Muscle of back (tissue), 11 donors: ENCODE measurements around the gene METTL21C. TPM values are rescaled to one million over a fixed set of nuclear protein-coding genes. Genes with fewer than 3 reads are reported as not detected.
A peak's percentile ranks its signal among the peaks of the same experiment; 100 is the strongest.

ENCODE experiments used
- DNase-seq, 3 donors: peaks; one replicate each; pipeline versions ENCODE4 v3.0.0 to v3.0.0-alpha.2; 2013
- polyA plus RNA-seq, 10 donors: library from polyadenylated mRNA; unstranded; fragments of 120-200 nt; gene quantifications; one replicate each; pipeline ENCODE4 v1.2.1, GENCODE V29; 2013; ENCODE audit not compliant: insufficient read length in 10 of 10

Gene METTL21C
- polyA plus RNA-seq, 10 donors = 15.9 to 52.0 (median 29.2) TPM

DNA sequence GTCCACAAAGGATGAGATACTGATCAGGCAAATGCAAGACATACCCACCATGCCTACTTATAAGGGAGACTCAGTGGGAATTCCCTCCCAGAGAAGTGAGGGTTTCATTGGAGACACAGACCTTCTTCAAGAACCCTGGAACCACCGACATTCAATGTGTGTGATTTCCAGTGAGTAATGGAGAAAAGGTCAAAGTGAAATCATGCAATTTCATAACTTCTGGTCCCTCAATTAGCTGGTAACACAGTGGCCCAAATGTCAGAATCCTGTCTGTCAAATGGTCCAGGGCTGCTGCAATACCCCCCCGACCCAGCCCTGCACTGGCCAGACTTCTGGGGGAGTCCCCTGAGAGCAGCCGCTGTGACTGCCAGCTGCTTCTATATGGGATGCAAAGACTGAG lies 4.7 kb upstream of the METTL21C start:
- no peak for DNase-seq

DNA sequence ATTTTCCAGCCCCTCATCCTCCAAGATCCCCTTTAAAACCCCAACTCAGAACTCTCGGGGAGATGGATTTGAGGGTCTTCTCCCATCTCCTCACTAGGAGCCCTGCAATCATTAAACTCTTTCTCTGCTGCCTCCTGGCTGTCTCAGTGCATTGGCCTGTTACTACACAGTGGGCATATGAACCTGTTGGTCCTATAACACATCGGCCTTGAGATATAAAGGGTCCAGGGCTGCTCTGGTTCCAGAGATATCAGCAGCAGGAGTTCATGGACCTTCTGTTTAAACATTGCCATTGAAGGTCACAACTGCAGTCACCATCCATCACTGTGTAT lies 3.8 kb upstream of the METTL21C start:
- DNase-seq = no peak

DNA sequence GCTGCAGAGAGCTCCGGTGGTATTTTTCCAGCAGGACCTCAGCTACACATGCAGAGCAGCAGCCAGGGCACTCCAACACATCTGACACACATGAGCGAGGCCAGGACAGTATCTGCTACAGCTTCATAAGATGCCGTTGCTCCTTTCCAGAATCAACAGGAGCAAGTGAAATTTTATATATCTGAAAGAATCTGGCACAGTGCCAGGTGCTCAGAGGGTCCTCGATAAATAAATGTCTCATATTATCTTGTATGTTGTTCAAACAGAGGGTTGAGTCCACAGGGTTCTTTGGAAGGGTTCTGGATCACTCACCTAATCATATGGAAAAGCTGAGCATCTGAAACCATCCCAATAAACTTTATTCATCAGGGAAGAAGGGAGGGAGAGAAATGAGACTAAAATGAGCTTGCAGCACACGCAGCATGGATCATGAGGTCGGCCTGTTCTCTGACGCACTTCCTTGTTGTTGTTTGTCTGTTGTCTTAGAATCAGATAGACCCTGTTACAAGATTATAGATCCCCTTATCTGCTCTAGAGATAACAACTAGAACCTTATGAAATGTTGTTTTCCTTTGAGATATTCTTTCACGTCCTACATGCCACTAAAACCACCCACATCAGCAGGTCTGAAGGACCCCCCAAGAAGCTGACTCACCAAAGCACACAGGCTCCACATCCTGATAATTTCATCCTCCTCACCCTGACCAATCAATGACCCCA lies 3.2 kb upstream of the METTL21C start:
- DNase-seq = no peak

DNA sequence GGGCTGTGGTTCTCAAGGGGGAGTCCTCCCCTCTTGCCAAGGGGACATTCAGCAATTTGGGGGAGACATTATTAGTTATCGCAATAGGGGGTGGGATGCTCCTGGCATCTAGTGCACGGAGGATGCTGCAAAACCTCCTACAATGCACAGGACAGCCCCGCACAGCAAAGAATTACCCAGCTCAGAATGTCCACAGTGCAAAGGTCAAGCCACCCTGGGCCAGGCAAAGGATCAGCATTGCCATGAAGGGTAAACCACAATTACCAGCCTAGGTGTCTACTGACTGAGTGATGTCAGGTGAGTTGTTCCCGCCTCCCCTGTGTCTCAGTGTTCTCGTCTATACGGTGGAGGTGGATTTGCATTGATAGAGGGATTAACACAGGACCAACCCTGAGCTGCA lies 2.4 kb upstream of the METTL21C start:
- no peak for DNase-seq

DNA sequence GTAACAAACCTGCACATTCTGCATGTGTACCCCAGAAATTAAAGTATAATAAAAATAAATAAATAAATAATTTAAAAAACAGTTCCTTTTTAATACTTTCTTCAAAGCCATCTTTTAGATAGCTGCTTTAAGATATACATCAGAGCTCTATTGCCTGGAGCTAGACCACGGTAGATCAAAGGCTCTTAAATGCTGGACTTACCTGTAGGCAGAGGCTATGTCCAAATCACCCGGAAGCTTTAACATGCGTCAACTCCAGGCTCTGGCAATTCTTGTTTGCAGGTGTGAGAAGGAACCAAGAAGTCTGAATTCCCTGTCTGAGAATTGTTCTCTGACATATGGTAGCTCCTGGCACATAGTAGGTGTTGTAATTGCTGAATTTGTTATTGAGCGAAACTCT lies 1.6 kb upstream of the METTL21C start:
- DNase-seq = no peak

DNA sequence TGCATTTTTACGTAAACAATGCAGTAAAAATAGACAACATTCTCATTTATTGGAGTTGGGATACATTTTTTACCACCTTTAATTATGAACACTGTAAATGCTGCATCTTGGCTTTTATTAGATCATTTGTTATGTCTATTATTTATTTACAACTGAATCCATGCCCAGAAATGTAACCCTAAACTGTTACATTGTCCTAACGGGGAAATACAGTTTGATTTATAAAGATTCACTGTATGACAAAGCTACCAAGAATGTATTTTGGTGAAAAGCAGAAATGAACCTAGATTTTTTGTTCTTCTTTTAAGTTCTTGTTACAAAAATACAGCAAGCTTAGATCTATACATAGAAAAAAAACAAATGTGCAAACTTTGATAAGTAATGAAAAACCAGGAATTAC lies 1.1 kb downstream of the METTL21C start:
- DNase-seq = peak in 1 of 3 donors; percentile 33

DNA sequence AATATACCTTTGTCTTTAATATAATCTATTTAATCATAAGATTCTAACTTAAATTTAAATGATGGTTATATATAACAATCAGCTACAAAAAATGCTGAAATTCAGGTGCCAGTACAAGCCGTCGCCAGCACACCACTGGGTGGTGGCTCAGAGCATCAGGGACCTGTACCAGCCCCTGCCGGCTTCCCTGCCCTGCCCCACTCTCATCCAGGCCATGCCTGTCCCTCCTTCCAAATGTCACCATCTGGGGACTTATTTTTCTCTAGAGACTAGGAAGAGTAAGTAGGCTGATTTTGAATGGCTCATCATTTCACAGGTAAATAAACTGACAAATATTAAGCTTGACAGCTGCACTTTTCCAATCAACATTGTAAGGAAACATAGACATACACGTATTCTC lies 1.6 kb downstream of the METTL21C start:
- DNase-seq = no peak

DNA sequence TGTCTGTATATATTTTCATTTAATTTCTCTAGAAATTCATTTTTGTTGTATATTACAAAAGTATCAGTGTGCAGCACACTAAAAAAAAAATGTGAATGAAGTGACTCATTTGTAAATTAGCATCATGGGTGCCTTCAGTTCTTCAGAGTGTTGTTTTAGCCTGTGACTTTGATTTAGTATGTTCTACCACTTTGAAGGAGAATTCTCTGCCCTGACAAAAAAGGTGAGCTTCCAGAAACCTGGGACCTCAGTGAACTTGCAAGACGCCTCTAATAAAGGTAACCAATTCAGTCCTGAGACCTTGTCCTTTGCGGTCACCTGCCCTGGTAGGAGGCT lies 2.4 kb downstream of the METTL21C start:
- no peak for DNase-seq

DNA sequence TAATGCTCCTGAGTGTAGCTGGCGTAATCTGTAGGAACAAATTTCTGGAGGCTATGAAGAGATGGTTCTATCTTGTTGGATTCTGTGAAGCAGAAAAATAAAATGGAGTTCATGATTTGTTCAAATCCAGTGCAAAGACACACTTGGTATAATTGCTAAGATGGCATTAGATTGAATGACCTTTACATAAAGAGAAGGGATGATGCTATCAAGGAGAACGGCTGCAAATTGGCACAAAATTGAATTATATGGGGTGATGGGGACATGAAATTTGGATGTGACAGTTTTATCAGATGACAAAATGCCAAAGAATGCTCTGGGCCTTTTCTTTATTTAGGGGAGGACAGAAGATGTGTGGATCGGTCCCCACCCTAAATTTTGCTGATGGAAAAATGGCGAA lies 4.0 kb downstream of the METTL21C start:
- DNase-seq = no peak

DNA sequence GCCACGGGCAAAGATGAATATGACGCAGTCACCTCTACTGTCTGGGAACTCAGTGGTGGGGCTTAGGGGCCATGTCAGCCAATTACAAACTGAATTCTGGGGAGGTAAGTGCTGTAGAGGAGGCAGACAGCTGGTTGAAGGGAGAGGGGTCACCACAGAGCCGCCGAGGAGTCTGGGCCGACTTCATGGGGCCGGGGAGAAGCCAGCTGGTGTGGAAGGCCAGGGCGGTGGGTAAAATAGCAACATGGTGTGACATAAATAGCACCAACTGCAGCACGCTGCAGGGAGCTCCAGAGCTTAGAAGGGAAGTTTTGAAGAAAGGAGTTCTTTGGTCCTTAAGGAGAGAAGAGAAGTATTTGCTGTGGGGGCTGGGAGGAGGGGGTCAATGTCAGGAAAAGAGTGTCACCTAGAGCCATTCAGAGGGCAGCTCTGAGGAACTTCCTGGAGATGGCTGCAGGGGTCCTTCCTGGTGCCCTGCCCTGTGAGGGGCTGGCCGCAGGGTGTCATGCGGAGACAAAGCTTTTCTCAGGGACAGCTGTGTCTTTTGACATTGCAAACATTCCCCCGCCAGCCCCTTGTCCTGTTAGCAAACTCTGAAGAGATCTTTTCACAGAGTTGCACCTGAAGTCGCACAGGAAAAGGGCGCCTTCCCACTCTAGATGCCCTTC lies 6.4 kb downstream of the METTL21C start:
- DNase-seq = no peak

DNA sequence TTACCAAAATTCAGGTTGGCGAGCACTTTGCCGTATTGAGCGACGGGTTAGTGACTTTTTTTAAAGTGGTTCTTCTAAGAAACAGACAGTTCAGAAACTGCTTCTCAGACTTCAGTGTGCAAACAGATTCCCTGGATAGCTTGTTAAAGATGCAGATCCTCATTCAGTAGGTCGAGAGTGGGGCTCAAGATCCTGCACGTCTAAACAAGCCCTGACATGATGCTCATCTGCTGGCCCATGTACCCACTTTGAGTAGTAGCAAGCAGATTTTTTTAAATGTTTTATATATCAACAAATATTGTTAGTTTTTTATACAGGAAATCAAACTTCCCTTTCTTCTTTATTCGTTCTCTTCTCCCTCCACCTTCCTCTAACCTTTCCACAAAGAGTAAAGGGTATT lies 7.3 kb downstream of the METTL21C start:
- no peak for DNase-seq

DNA sequence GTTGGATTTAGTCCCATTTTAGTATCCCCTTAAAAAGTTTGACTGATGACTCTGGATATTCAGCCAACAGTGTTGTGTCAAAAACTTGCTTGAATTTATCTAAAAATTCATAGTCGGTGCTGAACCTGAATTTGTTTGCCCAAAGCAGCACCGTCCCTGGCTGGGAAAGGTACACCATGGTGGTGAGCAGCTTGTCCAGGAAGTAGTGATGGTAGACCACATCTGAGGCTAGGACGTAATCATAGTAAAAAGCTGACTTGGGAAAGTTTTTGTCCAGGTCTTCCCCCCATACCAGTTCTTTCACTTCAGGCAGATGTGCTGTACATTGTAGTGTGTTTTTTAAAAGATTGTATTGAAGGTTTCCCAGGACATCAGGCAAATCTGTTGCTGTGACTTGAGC lies 8.8 kb downstream of the METTL21C start:
- DNase-seq = no peak

DNA sequence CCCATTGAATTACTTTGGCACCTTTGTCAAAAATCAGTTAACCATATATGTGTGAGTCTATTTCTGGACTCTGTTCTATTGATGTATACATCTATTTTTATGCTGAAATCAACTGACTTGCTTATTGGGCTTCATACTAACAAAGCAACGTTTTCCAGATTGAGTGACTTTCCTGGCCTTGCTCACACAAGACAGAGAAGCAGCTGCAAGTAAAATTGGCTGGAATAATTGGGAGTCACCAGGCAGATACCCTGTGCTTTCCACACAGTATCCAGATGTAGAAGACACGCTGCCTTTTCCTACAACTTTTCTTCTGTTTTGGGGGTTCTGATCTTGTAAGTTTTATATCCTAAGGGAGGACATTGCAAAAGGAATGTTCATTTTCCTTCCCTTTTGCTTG lies 11.2 kb downstream of the METTL21C start:
- DNase-seq = peak in 1 of 3 donors; percentile 52

DNA sequence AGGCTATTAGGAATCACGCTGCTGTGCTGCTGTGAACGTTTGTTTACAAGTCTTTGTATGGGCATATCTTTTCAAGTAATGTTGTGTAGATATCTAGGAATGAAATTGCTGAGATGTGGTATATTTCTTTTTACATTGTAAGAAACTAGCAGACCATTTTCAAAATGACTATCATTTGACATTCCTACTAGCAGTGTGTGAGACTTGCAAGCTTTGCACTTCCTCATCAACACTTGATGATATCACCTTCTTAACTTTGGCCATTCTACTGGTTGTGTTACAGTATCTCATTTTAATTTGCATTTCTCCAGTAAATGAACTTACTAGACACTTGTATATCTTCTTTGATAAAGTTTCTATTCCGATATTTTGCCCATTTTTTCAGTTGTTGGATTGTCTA lies 12.1 kb downstream of the METTL21C start:
- no peak for DNase-seq

DNA sequence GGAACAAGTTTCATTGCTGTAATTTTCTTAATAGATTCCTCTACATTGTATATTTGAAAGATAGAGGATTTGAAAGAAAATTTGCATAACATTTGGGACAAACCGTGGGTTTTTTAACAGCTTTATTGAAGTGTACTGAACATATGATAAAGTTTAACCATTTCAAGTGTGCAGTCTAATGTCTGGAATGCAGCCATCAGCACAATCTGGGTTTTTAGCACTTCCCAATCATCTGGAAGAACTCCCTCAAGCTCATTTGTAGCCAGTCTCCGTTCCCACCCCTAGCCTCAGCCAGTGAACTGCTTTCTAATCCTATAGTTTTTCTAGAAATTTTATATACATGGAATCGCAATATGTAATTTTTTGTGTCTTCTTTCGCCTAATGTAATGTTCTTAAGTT lies 12.6 kb downstream of the METTL21C start:
- no peak for DNase-seq

DNA sequence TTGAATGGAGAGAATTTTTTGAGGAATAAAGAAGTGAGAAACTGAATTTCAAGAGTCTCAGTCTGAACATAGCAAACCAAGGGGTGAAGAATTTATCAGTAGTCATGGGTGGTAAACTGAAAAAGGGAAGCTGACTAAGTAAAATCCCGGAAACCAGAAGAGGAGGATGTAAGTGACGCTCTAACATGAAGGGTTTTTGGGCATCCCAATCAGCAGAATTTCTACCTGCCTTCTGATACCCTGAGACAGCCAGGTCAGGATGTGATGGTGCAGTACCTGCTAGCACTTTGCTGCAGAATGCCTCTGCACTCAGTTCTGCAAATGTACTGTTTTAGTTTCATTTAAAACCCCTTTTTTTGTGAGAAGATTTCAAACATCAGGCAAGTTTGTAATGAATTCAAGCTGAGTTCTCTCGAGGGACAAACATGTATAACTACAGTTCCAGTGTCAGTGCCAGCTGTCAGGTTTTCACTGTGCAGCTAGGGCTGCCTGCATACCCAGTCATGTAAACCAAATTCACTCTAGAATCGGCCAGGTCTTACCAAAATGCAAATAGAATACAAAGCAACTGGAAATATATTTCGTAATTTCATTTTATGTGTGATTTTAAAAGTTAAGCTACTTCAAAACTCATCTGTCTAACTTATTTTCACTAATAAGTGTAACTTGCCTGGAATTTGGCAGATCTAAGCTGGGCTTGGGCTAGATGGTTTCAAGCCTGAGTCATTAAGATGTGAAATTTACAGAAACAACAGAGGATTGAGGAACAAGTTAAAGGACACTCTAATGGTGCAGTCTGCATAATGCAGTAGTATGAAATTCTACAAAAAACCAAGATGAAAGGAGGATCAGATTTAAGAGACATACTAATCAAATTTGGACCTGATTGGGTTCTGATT lies 13.8 kb downstream of the METTL21C start:
- DNase-seq = peak in 1 of 3 donors; percentile 30

DNA sequence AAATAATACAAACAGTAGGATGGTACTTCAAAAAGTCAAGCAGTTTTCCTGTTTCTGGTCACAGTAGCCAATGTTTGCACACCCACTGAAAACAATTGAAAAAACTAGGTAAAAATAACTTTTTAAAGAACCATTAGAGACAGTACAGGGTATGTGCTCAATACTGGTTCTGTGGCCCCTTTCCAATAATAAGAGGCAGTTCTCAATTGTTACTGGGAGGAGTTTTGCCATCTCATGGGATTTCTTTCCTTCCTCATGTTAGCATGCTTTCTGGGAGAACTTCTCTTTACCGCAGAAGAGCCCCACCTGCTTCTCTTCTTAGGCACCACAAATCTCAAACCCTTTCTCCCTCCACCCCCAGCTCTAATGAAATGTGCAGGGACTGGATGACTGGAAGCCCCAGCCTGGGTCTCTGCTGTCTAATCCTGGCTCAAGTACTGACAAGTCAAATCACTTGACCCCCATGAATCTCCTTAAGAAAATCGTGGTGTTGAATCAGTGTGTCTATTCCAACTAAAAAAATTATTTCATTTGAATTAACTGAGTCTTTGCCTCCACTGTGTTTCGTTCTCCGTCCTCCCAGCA lies 14.6 kb downstream of the METTL21C start:
- no peak for DNase-seq

DNA sequence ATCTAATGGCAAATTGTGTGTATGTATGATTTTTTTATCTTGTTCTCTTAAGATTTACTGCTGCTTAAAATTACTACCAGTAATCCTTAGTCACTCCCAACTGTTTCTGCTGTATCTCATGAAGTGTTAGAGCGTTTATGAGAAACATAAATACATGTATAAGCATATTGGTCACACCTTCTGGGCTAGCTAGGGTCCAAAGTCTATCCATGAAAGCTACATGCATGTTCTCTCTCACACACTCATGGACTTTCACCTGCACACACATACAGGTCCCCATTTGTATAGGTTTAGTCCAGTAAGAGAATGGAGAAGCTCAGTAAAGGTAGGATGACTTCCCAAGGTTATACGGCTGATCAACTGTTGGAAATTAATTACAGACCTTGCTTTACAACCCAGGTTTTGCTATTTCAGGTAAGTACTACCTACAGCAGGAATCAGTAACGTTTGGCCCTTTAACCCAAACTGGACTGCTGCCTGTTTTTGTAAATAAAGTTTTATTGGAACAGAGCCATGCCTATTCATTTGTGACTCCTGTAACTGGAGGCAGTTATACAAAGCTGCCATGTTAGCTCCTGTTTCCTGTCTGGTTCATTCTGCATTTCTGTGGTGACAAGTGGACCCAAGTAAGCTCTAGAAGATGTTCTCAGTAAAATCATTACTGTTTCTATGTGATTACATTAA lies 15.3 kb downstream of the METTL21C start:
- DNase-seq = no peak

DNA sequence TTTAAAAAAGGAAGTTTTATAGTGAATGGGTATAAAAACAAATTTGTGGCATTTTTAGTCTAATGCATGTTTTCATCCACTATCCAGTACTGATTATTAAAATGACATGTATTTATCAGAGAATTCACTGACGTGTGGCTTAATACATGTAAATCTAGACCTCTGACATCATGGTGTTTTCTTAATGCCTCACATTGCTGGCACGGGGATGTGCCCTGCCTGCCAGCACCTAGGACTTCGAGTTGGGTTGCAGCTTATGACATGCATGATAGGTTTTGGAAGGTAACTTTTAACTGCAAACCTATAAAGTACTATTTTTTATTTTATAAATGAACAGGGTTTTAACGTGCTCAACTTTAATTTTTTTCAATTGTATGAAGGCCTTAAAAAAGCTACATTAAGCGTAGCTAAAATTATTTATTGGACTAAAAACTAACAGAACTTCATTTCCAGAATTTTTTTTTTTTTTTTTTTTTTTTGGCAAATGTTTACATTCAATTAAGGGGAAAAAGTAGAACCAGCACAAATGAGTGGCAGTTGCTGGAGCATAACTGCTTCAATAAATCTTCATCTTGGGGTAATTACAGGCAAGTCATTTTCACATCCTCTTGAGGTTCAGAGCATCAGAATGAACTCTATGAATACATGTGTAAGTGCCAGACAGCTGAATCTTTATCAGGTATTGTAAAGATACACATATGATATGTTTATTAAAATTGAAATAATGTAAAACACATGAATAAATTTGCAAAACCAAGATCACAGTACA lies 16.3 kb downstream of the METTL21C start:
- no peak for DNase-seq

DNA sequence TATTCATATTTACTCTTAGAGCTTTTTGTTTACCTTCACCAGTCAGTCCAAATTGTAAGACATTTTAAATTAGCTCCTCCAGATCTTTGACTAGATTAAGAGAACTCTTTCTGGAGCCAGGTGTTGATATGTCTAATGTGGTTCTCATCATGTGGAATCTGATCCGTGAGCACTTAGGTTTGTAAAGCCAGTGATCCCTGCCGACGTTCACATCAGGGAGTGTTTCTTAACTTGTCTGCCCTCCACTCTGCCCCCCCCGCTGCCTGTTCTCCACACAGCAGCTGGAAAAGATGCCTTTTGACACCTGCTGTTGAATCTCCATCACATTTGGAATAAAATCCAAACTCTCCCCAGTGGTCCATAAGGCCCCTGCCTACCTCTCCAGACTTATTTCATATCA lies 17.7 kb downstream of the METTL21C start:
- no peak for DNase-seq

DNA sequence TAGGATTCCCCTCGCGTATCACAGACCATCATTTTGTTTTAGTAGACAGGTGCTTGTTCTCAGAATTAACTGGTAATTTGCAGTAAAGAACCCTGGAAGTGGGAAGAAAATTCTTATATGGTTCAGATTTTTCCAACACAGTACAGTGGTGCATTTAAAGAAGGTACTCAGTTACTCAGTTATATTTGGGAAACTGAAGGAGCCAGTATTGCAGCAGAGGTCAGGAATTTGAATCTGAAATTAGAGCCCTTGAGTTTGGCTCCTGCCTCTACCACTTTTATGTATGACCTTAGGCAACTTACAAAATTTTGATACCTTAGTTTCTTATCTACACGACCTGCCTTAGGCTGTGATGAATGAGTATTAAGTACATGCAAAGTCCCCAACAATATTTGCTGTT lies 19.7 kb downstream of the METTL21C start:
- no peak for DNase-seq
